ENCODE measurements around the gene SLC13A4.

GRCh38 chr7:135747366-135747765 lies 19.4 kb upstream of the SLC13A4 start:
- TF ChIP-seq CTCF (conservative IDR thresholded peaks at IDR 0.05; ENCODE audit: low read depth, low read length) (no peak), POLR2A (IDR thresholded peaks at IDR 0.05; ENCODE audit: low read depth, low read length) (no peak), MXI1 (IDR thresholded peaks at IDR 0.05; ENCODE audit: borderline replicate concordance, low read depth, low read length) (no peak), USF2 (IDR thresholded peaks at IDR 0.05; ENCODE audit: low read depth, low read length) (no peak), RFX5 (IDR thresholded peaks at IDR 0.05; ENCODE audit: low read depth, low read length) (no peak), CHD1 (IDR thresholded peaks at IDR 0.05; ENCODE audit: low read depth, low read length) (no peak), MAZ (IDR thresholded peaks at IDR 0.05; ENCODE audit: borderline replicate concordance, low read depth, low read length) (no peak), SMC3 (IDR thresholded peaks at IDR 0.05; ENCODE audit: low read depth, low read length) (no peak), BHLHE40 (IDR thresholded peaks at IDR 0.05; ENCODE audit: low read depth, low read length) (no peak), FOS (IDR thresholded peaks at IDR 0.05; ENCODE audit: low read depth, low read length) (no peak), RAD21 (IDR thresholded peaks at IDR 0.05; ENCODE audit: low read length) (no peak)

All from IMR-90 (cell line).